ENCODE data around the gene STYXL2. TPM values are rescaled to one million over a fixed set of nuclear protein-coding genes. Genes with fewer than 3 reads are reported as not detected.

STYXL2 gene
- total and polyA plus RNA-seq, 2 experiments from 2014 or later, result 0.17 to 0.40 TPM

GRCh38 chr1:167114725-167115124 is 20.9 kb downstream of the STYXL2 start:
- Mint-ChIP-seq H3K4me1 (peaks cover 22% of the 10 kb centered on the region), H3K4me3 (no peak overlapping the region), H3K27me3 (ENCODE audit: insufficient read depth, low read depth, poor library complexity) (peaks cover 4% of the 10 kb centered on the region), H3K36me3 (ENCODE audit: low read depth) (no peaks in the 10 kb centered on the region), H3K27ac (no peak overlapping the region), H3K9me3 (no peaks in the 10 kb centered on the region)
- Histone ChIP-seq H3F3A (replicated peaks; ENCODE audit: low read depth) (peaks cover under 1% of the 10 kb centered on the region; the same call in 1 of the 2 replicates), H3K27ac (ENCODE audit: low read depth) (no peak overlapping the region), H4K20me1 (replicated peaks; ENCODE audit: insufficient read depth) (no peaks in the 10 kb centered on the region), H3K36me3 (ENCODE audit: insufficient read depth) (no peaks in the 10 kb centered on the region), H3K4me3 (no peak overlapping the region), H3K4me1 (ENCODE audit: insufficient read depth) (peaks cover 25% of the 10 kb centered on the region), H2AFZ (no peak overlapping the region), H3K27me3 (ENCODE audit: insufficient read depth) (no peaks in the 10 kb centered on the region), H3K9me2 (ENCODE audit: insufficient read depth) (peaks cover 17% of the 10 kb centered on the region), H3K4me2 (no peak overlapping the region), H3K79me2 (replicated peaks; ENCODE audit: insufficient read depth) (no peaks in the 10 kb centered on the region)
- TF ChIP-seq ZNF114 (CRISPR knock-in tag; IDR thresholded peaks at IDR 0.05), result no peak
- TF ChIP-seq NANOG (IDR thresholded peaks at IDR 0.05; ENCODE audit: borderline replicate concordance), result no peak
- TF ChIP-seq POLR2AphosphoS5 (IDR thresholded peaks at IDR 0.05; ENCODE audit: low read depth), result no peak
- no peak for TF ChIP-seq STAT1 (IDR thresholded peaks at IDR 0.05; ENCODE audit: unreplicated experiment)
- TF ChIP-seq CREB1 (CRISPR knock-in tag; IDR thresholded peaks at IDR 0.05; ENCODE audit: low read depth), result no peak
- TF ChIP-seq REST (IDR thresholded peaks at IDR 0.05; ENCODE audit: unreplicated experiment), result no peak
- TF ChIP-seq EZH2 (IDR thresholded peaks at IDR 0.05; ENCODE audit: low read depth, unreplicated experiment), result no peak
- no peak for TF ChIP-seq ETS1 (IDR thresholded peaks at IDR 0.05)
- no peak for TF ChIP-seq ZNF331 (CRISPR knock-in tag; IDR thresholded peaks at IDR 0.05; ENCODE audit: low read depth)
- TF ChIP-seq CTCF (conservative IDR thresholded peaks at IDR 0.05; ENCODE audit: low read depth in 2 of 2), result no peak
- no peak for TF ChIP-seq ZNF462 (CRISPR knock-in tag; IDR thresholded peaks at IDR 0.05)
- no peak for TF ChIP-seq JUNB (IDR thresholded peaks at IDR 0.05; ENCODE audit: unreplicated experiment)
- no peak for TF ChIP-seq EZH2phosphoT487 (IDR thresholded peaks at IDR 0.05; ENCODE audit: unreplicated experiment)
- no peak for DNase-seq (ENCODE audit: low spot score)
- ATAC-seq, result no peak
